HG03558 (cell line): ENCODE measurements around the gene TRPV5.

Experiments
- ATAC-seq: cut with Tn5 transposase; IDR thresholded peaks from one replicate; pipeline ENCODE4 v1.9.1; 2021; ENCODE audit warnings: moderate number of reproducible peaks; ENCODE audit not compliant: unreplicated experiment; ENCODE audit errors: extremely low read depth

TRPV5 gene

GRCh38 chr7:142860968-142861367 is 72.6 kb downstream of the TRPV5 start:
- ATAC-seq, result no peak

DNA sequence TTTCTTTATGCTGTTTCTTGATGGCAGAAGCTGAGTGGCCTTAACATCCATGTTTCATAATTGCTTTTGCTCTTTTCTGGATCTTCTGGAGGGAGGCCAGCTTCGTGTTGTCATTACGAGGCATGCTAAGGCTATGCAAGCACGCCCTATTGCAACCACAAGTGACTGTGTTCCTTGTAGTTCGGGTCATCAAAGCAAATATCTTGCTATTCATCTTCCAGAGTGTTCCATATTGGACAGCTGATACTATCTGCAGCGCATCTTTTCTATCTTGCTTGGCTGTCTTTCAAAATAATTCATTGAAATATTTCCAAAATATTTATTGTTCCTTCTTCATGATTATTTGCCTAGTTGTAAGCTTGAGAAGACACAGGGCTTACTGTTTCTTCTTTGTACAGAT is 73.7 kb downstream of the TRPV5 start:
- ATAC-seq, result no peak

GRCh38 chr7:142859411-142859810 is 74.1 kb downstream of the TRPV5 start:
- ATAC-seq, result no peak
